ENCODE data around the gene JMY. TPM values are rescaled to one million over a fixed set of nuclear protein-coding genes. Genes with fewer than 3 reads are reported as not detected.

JMY gene
- total RNA-seq, 1 experiment from 2014 or later, result 15.6 TPM

DNA sequence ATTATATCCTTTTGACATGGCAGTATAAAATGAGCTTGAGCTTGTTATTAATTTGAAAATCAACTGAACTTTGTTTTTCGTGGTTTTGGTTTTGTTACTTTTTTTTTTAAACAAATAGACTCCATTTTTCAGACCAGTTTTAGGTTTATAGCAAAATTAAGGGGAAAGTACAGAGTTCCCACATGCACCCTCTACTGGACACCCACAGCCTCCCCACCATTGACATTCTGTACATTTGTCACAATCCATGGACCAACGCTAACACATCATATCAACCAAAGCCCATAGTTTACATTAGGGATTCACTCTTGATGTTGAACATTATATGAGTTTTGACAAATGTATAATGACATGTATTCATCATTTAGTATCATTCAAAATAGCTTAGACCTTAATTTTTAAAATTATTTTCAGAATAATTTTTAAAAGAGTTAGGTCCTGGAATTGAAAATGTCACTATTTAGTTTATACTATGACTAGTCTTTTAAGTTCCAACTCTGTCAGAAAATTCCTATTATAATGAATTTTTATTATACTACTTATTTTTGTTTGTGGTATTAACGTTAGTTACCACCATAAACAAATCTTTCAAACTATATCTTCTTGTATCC, 35.3 kb upstream of the JMY start:
- DNase-seq (ENCODE audit: low read depth, low spot score) (no peak), ATAC-seq (peak; percentile 84)
- Histone ChIP-seq H3K27me3 (ENCODE audit: insufficient read depth, low read length) (no peaks in the 10 kb centered on the region), H3K79me2 (ENCODE audit: insufficient read depth, low read length) (no peaks in the 10 kb centered on the region), H3K9me2 (ENCODE audit: insufficient read depth) (no peaks in the 10 kb centered on the region), H3K9ac (ENCODE audit: low read length) (no peak overlapping the region), H3K4me3 (replicated peaks in 1 of 2; ENCODE audit: low read depth in 1 of 2, low read length in 2 of 2) (no peak overlapping the region), H3K4me2 (ENCODE audit: low read length) (no peak overlapping the region), H3K36me3 (ENCODE audit: control insufficient read depth in 1 of 2, insufficient read depth in 2 of 2, low read length in 2 of 2) (no peaks in the 10 kb centered on the region), H4K20me1 (ENCODE audit: insufficient read depth) (no peaks in the 10 kb centered on the region), H3K4me1 (ENCODE audit: control insufficient read depth in 1 of 2, insufficient read depth in 2 of 2, low read length in 2 of 2) (peaks cover 0 to 20% of the 10 kb centered on the region in 2 experiments; a peak in 3 of 4 replicates), H2AFZ (ENCODE audit: low read depth, low read length, poor library complexity, severe bottlenecking) (peak overlapping the region; percentile 46), H3K9me3 (ENCODE audit: control insufficient read depth in 1 of 2, insufficient read depth in 1 of 2, low read depth in 1 of 2, low read length in 2 of 2) (no peaks in the 10 kb centered on the region), H3K27ac (ENCODE audit: low read depth, low read length) (no peak overlapping the region)
- no TSS peak for BruUV-seq (replicated peaks)
- RAD21 ChIA-PET (ENCODE audit: low non-redundant PET in 1 of 2, low total read pairs in 2 of 2, uncharacterized antibody in 2 of 2, unreplicated experiment in 2 of 2), result interaction anchor here in 1 of 2 experiments (1.4 kb wide), 1 partner anchor 67 kb away, joined by 3 read pairs; no protein-coding TSS in a partner anchor
- intact Hi-C loops (cut with micrococcal nuclease), result loop anchor here (5.0 kb wide), 1 partner anchor 173 kb away; no protein-coding TSS in a partner anchor
- CTCF ChIA-PET, result interaction anchor here (0.8 to 1.6 kb wide), 5 partner anchors 12 to 180 kb away, joined by 3 to 10 read pairs (median 5); no protein-coding TSS in a partner anchor
- POLR2A ChIA-PET, result interaction anchor here (0.6 kb wide), 1 partner anchor 18 kb away, joined by 3 read pairs; no protein-coding TSS in a partner anchor
- TF ChIP-seq SIN3A (IDR thresholded peaks at IDR 0.05; ENCODE audit: low read depth) (no peak), POLR2A (IDR thresholded peaks at IDR 0.05; ENCODE audit: borderline replicate concordance, extremely low read depth, insufficient read depth, insufficient read length) (no peak), EZH2phosphoT487 (IDR thresholded peaks at IDR 0.05; ENCODE audit: borderline replicate concordance) (no peak), TCF7L2 (IDR thresholded peaks at IDR 0.05; ENCODE audit: borderline replicate concordance, extremely low read depth, insufficient read depth, insufficient read length) (no peak), POLR2AphosphoS5 (IDR thresholded peaks at IDR 0.05; ENCODE audit: low read depth, low read length) (no peak), FOSL1 (IDR thresholded peaks at IDR 0.05; ENCODE audit: low read depth) (no peak), ZFX (IDR thresholded peaks at IDR 0.05) (no peak), RAD21 (IDR thresholded peaks at IDR 0.05; ENCODE audit: low read depth) (peak; percentile 42), EZH2 (IDR thresholded peaks at IDR 0.05) (no peak), CBX3 (IDR thresholded peaks at IDR 0.05; ENCODE audit: low read depth) (no peak)
- TF ChIP-seq, protein P1, sequence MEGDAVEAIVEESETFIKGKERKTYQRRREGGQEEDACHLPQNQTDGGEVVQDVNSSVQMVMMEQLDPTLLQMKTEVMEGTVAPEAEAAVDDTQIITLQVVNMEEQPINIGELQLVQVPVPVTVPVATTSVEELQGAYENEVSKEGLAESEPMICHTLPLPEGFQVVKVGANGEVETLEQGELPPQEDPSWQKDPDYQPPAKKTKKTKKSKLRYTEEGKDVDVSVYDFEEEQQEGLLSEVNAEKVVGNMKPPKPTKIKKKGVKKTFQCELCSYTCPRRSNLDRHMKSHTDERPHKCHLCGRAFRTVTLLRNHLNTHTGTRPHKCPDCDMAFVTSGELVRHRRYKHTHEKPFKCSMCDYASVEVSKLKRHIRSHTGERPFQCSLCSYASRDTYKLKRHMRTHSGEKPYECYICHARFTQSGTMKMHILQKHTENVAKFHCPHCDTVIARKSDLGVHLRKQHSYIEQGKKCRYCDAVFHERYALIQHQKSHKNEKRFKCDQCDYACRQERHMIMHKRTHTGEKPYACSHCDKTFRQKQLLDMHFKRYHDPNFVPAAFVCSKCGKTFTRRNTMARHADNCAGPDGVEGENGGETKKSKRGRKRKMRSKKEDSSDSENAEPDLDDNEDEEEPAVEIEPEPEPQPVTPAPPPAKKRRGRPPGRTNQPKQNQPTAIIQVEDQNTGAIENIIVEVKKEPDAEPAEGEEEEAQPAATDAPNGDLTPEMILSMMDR (IDR thresholded peaks at IDR 0.05 in 2 of 3, conservative IDR thresholded peaks at IDR 0.05 in 1 of 3; ENCODE audit: borderline replicate concordance in 1 of 3, insufficient read depth in 1 of 3, low read depth in 2 of 3, low read length in 2 of 3), result peak in 2 of 3 experiments; percentile 69 to 71; a peak in 4 of 6 replicates
- TF ChIP-seq, protein P2, sequence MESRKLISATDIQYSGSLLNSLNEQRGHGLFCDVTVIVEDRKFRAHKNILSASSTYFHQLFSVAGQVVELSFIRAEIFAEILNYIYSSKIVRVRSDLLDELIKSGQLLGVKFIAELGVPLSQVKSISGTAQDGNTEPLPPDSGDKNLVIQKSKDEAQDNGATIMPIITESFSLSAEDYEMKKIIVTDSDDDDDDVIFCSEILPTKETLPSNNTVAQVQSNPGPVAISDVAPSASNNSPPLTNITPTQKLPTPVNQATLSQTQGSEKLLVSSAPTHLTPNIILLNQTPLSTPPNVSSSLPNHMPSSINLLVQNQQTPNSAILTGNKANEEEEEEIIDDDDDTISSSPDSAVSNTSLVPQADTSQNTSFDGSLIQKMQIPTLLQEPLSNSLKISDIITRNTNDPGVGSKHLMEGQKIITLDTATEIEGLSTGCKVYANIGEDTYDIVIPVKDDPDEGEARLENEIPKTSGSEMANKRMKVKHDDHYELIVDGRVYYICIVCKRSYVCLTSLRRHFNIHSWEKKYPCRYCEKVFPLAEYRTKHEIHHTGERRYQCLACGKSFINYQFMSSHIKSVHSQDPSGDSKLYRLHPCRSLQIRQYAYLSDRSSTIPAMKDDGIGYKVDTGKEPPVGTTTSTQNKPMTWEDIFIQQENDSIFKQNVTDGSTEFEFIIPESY (IDR thresholded peaks at IDR 0.05; ENCODE audit: extremely low read depth, insufficient replicate concordance, low read length), result no peak
- TF ChIP-seq, protein P3, sequence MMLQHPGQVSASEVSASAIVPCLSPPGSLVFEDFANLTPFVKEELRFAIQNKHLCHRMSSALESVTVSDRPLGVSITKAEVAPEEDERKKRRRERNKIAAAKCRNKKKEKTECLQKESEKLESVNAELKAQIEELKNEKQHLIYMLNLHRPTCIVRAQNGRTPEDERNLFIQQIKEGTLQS (IDR thresholded peaks at IDR 0.05), result no peak

All from HCT116 (cell line).